HG03175 (cell line): ENCODE results near the gene ZC3H7A.
"Not testable (repeated sequence)": the region's sequence is repeated elsewhere in the genome, so short reads cannot be mapped to it uniquely, and the experiment has no call there.

Source experiments
- ATAC-seq: cut with Tn5 transposase; IDR thresholded peaks from one replicate; pipeline ENCODE4 v1.9.1; 2021; ENCODE audit warnings: mild to moderate bottlenecking, moderate library complexity; ENCODE audit not compliant: unreplicated experiment

The ZC3H7A gene

GRCh38 chr16:11797166-11797956 lies at the start of gene ZC3H7A:
Gene ZC3H7A, minus strand, starts transcription at chr16:11797258. Its CDS starts 14,904 bp downstream, at chr16:11782354.
- peak; percentile 95 for ATAC-seq

- ATAC-seq: no peak
Observed at GRCh38 chr16:11844499-11844898, 47.4 kb upstream of the ZC3H7A start.

GRCh38 chr16:11843861-11844260 lies 46.8 kb upstream of the ZC3H7A start:
- no peak for ATAC-seq

- no peak for ATAC-seq
Observed at GRCh38 chr16:11843206-11843605, 46.1 kb upstream of the ZC3H7A start.

GRCh38 chr16:11841026-11841425 lies 44.0 kb upstream of the ZC3H7A start:
- no peak for ATAC-seq

GRCh38 chr16:11836650-11837244 lies 39.7 kb upstream of the ZC3H7A start:
- no peak for ATAC-seq

GRCh38 chr16:11835891-11836649 lies 39.0 kb upstream of the ZC3H7A start:
- no peak for ATAC-seq

GRCh38 chr16:11835309-11835708 lies 38.3 kb upstream of the ZC3H7A start:
- no peak for ATAC-seq

GRCh38 chr16:11833951-11834695 lies 37.1 kb upstream of the ZC3H7A start:
- no peak for ATAC-seq

GRCh38 chr16:11828696-11829095 lies 31.6 kb upstream of the ZC3H7A start:
- ATAC-seq: no peak

- ATAC-seq: not testable (repeated sequence)
Observed at GRCh38 chr16:11825520-11826165, 28.6 kb upstream of the ZC3H7A start.

GRCh38 chr16:11824362-11824761 lies 27.3 kb upstream of the ZC3H7A start:
- no peak for ATAC-seq

GRCh38 chr16:11823645-11824044 lies 26.6 kb upstream of the ZC3H7A start:
- ATAC-seq: not testable (repeated sequence)

GRCh38 chr16:11819798-11820197 lies 22.7 kb upstream of the ZC3H7A start:
- ATAC-seq: no peak

- ATAC-seq: not testable (repeated sequence)
Observed at GRCh38 chr16:11818970-11819369, 21.9 kb upstream of the ZC3H7A start.

GRCh38 chr16:11816123-11816522 lies 19.1 kb upstream of the ZC3H7A start:
- no peak for ATAC-seq

- not testable (repeated sequence) for ATAC-seq
Observed at GRCh38 chr16:11814800-11815199, 17.7 kb upstream of the ZC3H7A start.

GRCh38 chr16:11806721-11807120 lies 9.7 kb upstream of the ZC3H7A start:
- ATAC-seq: no peak

- no peak for ATAC-seq
Observed at GRCh38 chr16:11805556-11805955, 8.5 kb upstream of the ZC3H7A start.

- no peak for ATAC-seq
Observed at GRCh38 chr16:11801481-11802021, 4.5 kb upstream of the ZC3H7A start.
